Fibroblast of pulmonary artery (primary cell): Measurements from ENCODE around the gene DHCR24.
"Not testable (repeated sequence)": the region's sequence is repeated elsewhere in the genome, so short reads cannot be mapped to it uniquely, and the experiment has no call there.

Source experiments
- DNase-seq: peaks from one replicate; pipeline ENCODE4 v3.0.0-alpha.2; 2010; ENCODE audit warnings: low read depth
- H3K4me3 ChIP-seq: replicated peaks from 2 replicates; pipeline ENCODE4 v1.5.1; 2011; ENCODE audit warnings: low read depth, mild to moderate bottlenecking, control low read depth, low read length, moderate library complexity
- CTCF ChIP-seq: IDR thresholded peaks from 2 replicates; pipeline ENCODE4 v1.5.1; 2011; ENCODE audit warnings: mild to moderate bottlenecking, control low read depth, low read length, inconsistent platforms; ENCODE audit errors: missing control alignments

Gene DHCR24

GRCh38 chr1:54885807-54886723 lies 930 bp downstream of the DHCR24 start:
- peak; percentile 37 for DNase-seq
- TF ChIP-seq CTCF = no peak
- H3K4me3 ChIP-seq = peak overlapping the region; percentile 90

GRCh38 chr1:54885237-54885679 lies 1.7 kb downstream of the DHCR24 start:
- peak overlapping the region; percentile 90 for H3K4me3 ChIP-seq
- DNase-seq = no peak
- no peak for TF ChIP-seq CTCF

- DNase-seq = no peak
- TF ChIP-seq CTCF = no peak
- H3K4me3 ChIP-seq = peak overlapping the region; percentile 90
These were observed 2.2 kb downstream of the DHCR24 start for GRCh38 chr1:54884768-54885167.

- no peak for TF ChIP-seq CTCF
- peak overlapping the region; percentile 90 for H3K4me3 ChIP-seq
- DNase-seq = no peak
These were observed 2.8 kb downstream of the DHCR24 start for GRCh38 chr1:54884135-54884586.

GRCh38 chr1:54883349-54884102 lies 3.5 kb downstream of the DHCR24 start:
- no peak for TF ChIP-seq CTCF
- DNase-seq = peak; percentile 81
- peak overlapping the region; percentile 17 for H3K4me3 ChIP-seq

GRCh38 chr1:54882519-54882918 lies 4.5 kb downstream of the DHCR24 start:
- DNase-seq = no peak
- H3K4me3 ChIP-seq = no peak overlapping the region
- TF ChIP-seq CTCF = no peak

- H3K4me3 ChIP-seq, DNase-seq: not testable (repeated sequence)
These were observed 5.4 kb downstream of the DHCR24 start for GRCh38 chr1:54881604-54882003.
